ENCODE results near the gene GTPBP1.

DNA sequence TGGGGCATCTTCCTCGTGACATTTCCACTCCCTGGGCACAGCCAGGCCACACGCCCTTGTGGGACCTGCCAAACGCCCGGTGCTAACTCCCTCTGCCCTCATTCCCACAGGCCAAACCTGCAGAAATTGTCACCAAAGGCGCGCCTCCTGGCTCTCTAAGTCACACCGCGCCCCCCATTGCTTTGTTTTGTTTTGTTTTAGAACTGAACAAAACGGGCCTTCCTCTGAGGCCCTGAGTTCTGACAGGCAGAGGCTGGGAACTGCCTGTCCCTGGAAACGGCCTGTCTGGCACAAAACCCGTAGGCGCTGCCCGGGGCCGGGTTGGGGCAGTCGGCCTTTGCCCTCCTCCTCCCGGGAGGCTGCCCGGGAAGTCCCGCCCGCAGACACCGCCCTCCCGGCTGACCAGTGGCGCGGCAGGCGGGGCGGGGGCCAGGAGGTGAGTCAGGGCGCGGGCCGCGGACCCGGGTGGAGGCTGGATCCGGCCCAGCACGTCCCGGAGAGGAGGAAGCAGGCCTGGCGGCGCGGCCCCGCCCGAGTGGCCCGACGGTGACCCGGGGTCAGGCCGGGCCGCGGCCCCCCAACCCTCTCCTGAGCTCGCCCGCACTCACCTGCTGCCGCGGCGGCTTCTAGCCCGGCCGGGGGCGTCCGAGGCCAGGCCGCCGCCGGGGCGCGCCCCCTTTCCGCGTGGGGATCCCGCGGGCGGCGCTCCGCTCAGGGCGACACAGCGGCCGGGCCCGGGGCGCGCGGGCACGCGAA, 49.6 kb downstream of the GTPBP1 start:
- TF ChIP-seq CTCF (IDR thresholded peaks at IDR 0.05) (peak in 1 of 3 donors; percentile 24), POLR2A (IDR thresholded peaks at IDR 0.05) (no peak)

Data from lower leg skin (tissue), 3 donors.